Gastrocnemius medialis (tissue), 4 donors: ENCODE results near the gene RASA4B.
"Not testable (repeated sequence)": the region's sequence is repeated elsewhere in the genome, so short reads cannot be mapped to it uniquely, and the experiment has no call there.

ENCODE experiments used
- POLR2A ChIP-seq, 2 donors: fragments of 450-650 bp; IDR thresholded peaks; one replicate each; pipeline ENCODE4 v1.6.1; 2017; ENCODE audit warnings: antibody characterized with exemption in 2 of 2, mild to moderate bottlenecking in 2 of 2, moderate library complexity in 2 of 2
- TF ChIP-seq, protein P1 (sequence below), 5 experiments: fragments of 450-650 bp in 3 of 5; fragments of 200-600 bp in 2 of 5; sonication (generic) in 2 of 5; IDR thresholded peaks in 4 of 5; conservative IDR thresholded peaks in 1 of 5; 1 replicate in 4 of 5; 2 replicates in 1 of 5; pipeline ENCODE4 v1.5.1; 2016 to 2019; ENCODE audit warnings: antibody characterized with exemption in 5 of 5, mild to moderate bottlenecking in 3 of 5, moderate library complexity in 3 of 5

DNA sequence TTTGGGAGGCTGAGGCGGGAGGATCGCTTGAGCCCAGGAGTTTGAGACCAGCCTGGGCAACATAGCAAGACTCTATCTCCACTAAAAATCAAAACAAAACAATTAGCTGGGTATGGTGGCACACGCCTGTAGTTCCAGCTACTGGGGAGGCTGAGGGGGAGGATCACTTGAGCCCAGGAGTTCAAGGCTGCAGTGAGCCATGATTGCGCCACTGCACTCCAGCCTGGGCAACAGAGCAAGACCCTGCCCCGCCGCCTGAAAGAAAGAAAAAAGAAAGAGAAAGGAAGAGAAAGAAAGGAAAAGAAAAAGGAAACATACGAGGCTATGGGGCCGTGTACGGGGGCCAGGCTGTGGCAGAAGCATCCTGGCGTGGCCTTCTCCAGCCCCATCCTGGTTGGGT lies 62.6 kb downstream of the RASA4B start:
- TF ChIP-seq, protein P1, sequence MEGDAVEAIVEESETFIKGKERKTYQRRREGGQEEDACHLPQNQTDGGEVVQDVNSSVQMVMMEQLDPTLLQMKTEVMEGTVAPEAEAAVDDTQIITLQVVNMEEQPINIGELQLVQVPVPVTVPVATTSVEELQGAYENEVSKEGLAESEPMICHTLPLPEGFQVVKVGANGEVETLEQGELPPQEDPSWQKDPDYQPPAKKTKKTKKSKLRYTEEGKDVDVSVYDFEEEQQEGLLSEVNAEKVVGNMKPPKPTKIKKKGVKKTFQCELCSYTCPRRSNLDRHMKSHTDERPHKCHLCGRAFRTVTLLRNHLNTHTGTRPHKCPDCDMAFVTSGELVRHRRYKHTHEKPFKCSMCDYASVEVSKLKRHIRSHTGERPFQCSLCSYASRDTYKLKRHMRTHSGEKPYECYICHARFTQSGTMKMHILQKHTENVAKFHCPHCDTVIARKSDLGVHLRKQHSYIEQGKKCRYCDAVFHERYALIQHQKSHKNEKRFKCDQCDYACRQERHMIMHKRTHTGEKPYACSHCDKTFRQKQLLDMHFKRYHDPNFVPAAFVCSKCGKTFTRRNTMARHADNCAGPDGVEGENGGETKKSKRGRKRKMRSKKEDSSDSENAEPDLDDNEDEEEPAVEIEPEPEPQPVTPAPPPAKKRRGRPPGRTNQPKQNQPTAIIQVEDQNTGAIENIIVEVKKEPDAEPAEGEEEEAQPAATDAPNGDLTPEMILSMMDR (IDR thresholded peaks at IDR 0.05 in 4 of 5, conservative IDR thresholded peaks at IDR 0.05 in 1 of 5): not testable (repeated sequence)
- not testable (repeated sequence) for TF ChIP-seq POLR2A (IDR thresholded peaks at IDR 0.05)
